Activated naive CD8-positive, alpha-beta T cell treated with anti-CD3 and anti-CD28 coated beads, Interleukin-2, amount 10 ng/mL, durations not matched to agents 7 days and 5 days (primary cell): ENCODE results near the gene ARID3C. TPM values are rescaled to one million over a fixed set of nuclear protein-coding genes. Genes with fewer than 3 reads are reported as not detected.
A peak's percentile ranks its signal among the peaks of the same experiment; 100 is the strongest.

Source experiments
- ATAC-seq: fragments of 150-1000 bp; cut with Tn5 transposase; one replicate; pipeline ENCODE4 v1.10.0; 2021; ENCODE audit warnings: low read depth, moderate library complexity
- POLR2A ChIA-PET: fragments of 350-600 bp; sonication (Branson Sonifier 250); formaldehyde crosslinking; loops from one replicate; lab custom pipeline; 2021; ENCODE audit warnings: antibody characterized with exemption; lab: Charles Lee
- DNase-seq: peaks from one replicate; pipeline ENCODE4 v3.0.0; 2021
- H3K27ac Mint-ChIP-seq: one replicate; pipeline ENCODE4 v1.8.0; 2022; ENCODE audit warnings: mild to moderate bottlenecking, mixed read lengths
- H3K27me3 Mint-ChIP-seq: one replicate; pipeline ENCODE4 v1.8.0; 2022; ENCODE audit warnings: mild to moderate bottlenecking, moderate library complexity, mixed read lengths
- H3K36me3 Mint-ChIP-seq: one replicate; pipeline ENCODE4 v1.8.0; 2021; ENCODE audit warnings: mild to moderate bottlenecking, mixed read lengths
- H3K4me1 Mint-ChIP-seq: one replicate; pipeline ENCODE4 v1.8.0; 2021; ENCODE audit warnings: mixed read lengths
- H3K4me3 Mint-ChIP-seq: one replicate; pipeline ENCODE4 v1.8.0; 2022; ENCODE audit warnings: mild to moderate bottlenecking, moderate library complexity, mixed read lengths
- H3K9me3 Mint-ChIP-seq: one replicate; pipeline ENCODE4 v1.8.0; 2021; ENCODE audit warnings: mixed read lengths
- total RNA-seq, 2 experiments: library from RNA; stranded (reverse); gene quantifications; one replicate each; pipeline ENCODE4 v1.2.3, GENCODE V29; 2021

Gene ARID3C
- total RNA-seq, 2 experiments from 2014 or later: not detected

GRCh38 chr9:34579808-34580163 lies 49.1 kb downstream of the ARID3C start:
- DNase-seq (no peak), ATAC-seq (no peak)
- H3K4me1 Mint-ChIP-seq: peaks cover 3% of the 10 kb centered on the region
- no peaks in the 10 kb centered on the region for H3K9me3 Mint-ChIP-seq
- H3K27me3 Mint-ChIP-seq: peaks cover 61% of the 10 kb centered on the region
- POLR2A ChIA-PET: no interaction called here
- no peak overlapping the region for H3K27ac Mint-ChIP-seq
- H3K4me3 Mint-ChIP-seq: no peak overlapping the region
- no peaks in the 10 kb centered on the region for H3K36me3 Mint-ChIP-seq

GRCh38 chr9:34579104-34579807 lies 49.6 kb downstream of the ARID3C start:
- ATAC-seq (no peak), DNase-seq (no peak)
- no peaks in the 10 kb centered on the region for H3K36me3 Mint-ChIP-seq
- no peak overlapping the region for H3K4me3 Mint-ChIP-seq
- no peaks in the 10 kb centered on the region for H3K9me3 Mint-ChIP-seq
- no peak overlapping the region for H3K27ac Mint-ChIP-seq
- POLR2A ChIA-PET: no interaction called here
- H3K27me3 Mint-ChIP-seq: peaks cover 57% of the 10 kb centered on the region
- H3K4me1 Mint-ChIP-seq: peaks cover 3% of the 10 kb centered on the region

DNA sequence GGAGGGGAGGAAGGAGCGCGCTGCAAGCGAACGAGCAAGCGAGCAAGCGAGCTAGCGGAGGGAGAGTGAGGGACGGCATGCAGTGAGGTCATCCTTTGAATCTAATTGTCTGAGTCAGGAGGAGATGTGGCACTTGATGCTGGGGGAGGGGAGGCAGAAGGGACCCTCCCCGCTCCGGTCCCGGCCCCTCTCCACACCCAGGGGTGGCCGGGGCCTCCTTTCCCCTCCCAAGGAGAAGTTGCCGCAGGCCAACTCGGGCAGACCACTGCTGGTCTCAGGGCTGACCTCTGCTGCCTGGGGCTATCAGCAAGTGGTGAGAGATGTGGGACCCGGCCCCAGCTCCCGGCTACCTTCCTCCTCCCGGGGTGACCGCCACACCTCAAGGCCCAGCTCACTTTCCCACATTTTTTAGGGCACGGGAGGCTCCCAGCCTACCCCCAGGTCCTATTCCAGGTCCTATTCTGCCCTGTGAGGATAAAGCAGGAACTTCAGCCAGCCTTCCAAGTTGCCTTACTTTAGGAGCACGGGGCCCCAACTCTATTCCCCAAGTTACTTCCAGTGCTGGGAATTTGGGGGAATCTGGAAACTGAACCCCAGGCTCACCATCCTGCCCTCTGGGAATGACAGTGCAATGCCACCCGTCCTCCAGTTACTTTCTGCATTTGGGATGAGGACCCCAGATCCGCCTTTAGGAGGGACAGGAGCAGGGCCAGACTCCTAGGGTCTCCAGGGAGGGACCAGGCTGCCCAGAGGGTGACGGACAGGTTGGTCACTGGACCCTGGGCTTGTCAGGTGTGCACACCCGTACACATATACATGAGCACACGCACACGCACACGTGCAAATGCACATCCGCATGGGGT lies 50.4 kb downstream of the ARID3C start:
- H3K4me3 Mint-ChIP-seq: no peak overlapping the region
- peaks cover 51% of the 10 kb centered on the region for H3K27me3 Mint-ChIP-seq
- DNase-seq: no peak
- H3K4me1 Mint-ChIP-seq: peaks cover 3% of the 10 kb centered on the region
- no peak for ATAC-seq
- no peaks in the 10 kb centered on the region for H3K9me3 Mint-ChIP-seq
- POLR2A ChIA-PET: no interaction called here
- H3K36me3 Mint-ChIP-seq: no peaks in the 10 kb centered on the region
- H3K27ac Mint-ChIP-seq: no peak overlapping the region

DNA sequence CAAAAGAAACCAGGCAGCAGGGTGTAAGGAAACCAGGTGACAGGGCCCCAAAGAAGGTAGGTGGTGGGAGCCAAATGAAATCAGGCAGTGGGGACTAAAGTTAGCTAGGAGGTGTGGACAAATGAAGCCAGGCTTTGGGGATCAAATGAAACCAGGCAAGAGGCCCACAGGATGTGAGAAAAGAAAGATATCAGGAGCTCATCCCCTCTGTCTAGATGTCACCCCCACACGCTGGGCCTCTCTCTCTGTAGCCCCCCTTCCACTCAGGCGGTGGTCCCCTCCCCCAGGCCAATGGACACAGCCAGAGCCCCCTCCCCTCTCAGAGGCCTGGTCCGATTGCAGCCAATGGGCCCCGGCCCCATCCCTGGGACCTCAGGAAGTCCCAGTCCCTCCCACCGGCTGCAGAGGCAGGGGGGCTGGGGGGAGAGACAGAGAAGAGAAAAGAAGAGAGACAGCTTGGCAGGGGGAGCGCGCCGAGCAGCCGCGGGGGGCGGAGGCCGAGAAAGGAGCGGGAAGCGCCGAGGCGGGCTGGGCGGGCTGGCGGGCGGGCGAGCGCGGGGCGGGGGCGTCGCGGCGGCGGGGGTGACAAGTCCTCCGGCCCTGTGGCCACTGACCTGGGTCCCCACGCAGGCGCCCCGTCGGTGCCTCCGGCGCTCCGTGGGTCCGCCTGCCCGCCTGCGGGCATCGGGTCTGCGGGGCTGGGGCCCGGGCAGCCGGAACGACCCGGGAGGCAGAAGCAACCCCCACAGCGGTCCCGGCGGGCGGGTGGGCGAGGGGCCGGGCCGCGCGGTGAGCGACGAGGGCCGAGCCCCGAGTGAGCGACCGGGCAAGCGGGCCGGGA lies 51.2 kb downstream of the ARID3C start:
- peaks cover 51% of the 10 kb centered on the region for H3K27me3 Mint-ChIP-seq
- no peaks in the 10 kb centered on the region for H3K36me3 Mint-ChIP-seq
- POLR2A ChIA-PET: no interaction called here
- H3K4me1 Mint-ChIP-seq: peaks cover 3% of the 10 kb centered on the region
- ATAC-seq (no peak), DNase-seq (no peak)
- H3K27ac Mint-ChIP-seq: no peak overlapping the region
- no peaks in the 10 kb centered on the region for H3K9me3 Mint-ChIP-seq
- peak overlapping the region; percentile 59 for H3K4me3 Mint-ChIP-seq

DNA sequence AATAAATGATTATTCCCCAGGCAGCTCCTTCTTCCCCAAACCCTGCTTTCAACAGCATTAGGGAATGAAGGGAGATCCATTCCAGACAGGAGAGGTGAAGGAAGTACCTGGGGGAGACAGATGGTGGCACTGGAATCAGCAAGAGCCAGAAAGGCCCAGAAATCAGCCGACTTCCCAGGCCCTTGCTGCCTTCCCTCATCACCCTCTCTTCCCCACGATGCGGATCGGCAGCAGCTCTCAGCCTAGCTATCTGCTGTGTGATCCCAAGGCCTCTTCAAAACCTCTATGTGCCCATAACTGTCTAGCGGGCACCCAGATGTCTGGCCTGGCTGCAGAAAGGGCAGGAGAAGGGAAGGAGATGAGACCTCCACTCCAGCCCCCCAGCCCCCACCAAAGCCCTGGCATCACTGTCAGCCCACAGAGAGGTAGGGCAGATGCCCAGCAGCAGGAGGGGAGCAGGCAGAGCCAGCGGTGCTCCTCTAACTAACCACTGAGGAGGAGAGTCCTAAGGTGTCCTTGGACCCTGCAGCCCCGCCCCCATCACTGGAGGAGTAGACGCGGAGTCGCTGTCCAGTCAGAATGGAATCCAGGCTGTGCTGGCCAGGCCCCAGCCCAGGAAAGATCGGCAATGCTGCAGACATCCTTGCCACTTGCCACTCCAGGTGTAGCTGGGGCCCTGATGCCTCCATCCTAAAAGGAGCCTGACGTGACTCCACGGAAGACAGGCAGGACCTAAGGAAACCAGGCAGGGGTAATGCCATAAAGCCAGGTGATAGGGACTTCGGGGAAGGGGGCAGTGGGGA lies 52.1 kb downstream of the ARID3C start:
- Mint-ChIP-seq H3K4me1 (peaks cover 3% of the 10 kb centered on the region), H3K4me3 (no peak overlapping the region), H3K27me3 (peaks cover 49% of the 10 kb centered on the region), H3K27ac (no peak overlapping the region), H3K36me3 (no peaks in the 10 kb centered on the region), H3K9me3 (no peaks in the 10 kb centered on the region)
- POLR2A ChIA-PET: no interaction called here
- ATAC-seq (no peak), DNase-seq (no peak)

DNA sequence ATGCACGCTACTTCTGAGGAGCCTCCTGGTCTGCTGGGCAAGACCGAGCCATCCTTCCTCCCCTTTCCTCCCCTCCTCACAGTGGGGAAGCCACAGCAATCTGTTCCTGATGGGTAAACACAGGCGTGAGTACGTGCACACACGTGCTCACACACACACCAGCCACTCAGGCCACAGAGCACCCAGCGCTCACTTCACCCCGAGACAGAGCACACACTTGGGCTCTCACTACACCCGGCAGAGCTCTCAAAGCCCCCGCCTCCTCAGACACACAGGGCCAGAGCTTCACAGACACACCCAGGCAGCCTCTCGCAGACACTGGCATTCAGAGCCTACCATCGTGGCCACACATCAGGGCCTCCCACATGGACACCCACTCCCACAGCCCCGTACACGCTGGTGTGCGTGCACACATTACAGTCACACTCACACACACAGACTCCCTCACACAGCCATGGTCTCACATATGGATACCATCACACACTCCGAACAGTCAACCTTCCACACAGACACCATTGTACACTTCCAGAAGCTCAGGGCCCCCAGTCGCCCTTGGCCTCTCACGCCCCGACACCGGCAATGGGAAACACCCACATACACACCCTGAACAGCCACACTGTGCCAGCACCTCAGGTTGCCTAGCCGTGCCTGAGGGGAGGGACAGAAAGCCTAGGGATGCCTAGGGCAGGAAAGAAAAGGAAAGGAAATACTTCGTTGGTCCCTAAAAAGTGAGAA lies 52.8 kb downstream of the ARID3C start:
- H3K4me1 Mint-ChIP-seq: peaks cover 3% of the 10 kb centered on the region
- no peak overlapping the region for H3K4me3 Mint-ChIP-seq
- H3K27me3 Mint-ChIP-seq: peaks cover 46% of the 10 kb centered on the region
- POLR2A ChIA-PET: no interaction called here
- no peaks in the 10 kb centered on the region for H3K9me3 Mint-ChIP-seq
- ATAC-seq: no peak
- H3K36me3 Mint-ChIP-seq: no peaks in the 10 kb centered on the region
- DNase-seq: no peak
- H3K27ac Mint-ChIP-seq: no peak overlapping the region

DNA sequence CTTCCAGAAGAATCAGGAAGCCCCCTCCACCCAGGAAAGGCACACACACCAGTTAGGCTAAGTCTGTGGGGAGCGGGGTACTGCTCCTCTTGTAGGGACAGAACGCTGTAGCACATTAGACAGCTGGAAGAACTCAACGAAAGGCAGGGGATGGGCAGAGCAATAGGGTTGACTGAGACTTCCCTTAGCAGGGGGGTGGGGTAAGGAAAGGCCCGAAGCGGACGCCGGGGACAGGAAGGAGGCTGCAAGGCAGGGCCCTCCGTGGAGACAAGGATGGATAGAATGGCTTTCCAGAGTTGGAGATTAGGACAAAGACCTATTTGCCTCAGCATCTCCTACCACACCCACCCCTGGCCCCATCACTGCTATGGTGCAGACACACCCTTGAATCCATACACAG lies 53.6 kb downstream of the ARID3C start:
- Mint-ChIP-seq H3K27me3 (peaks cover 39% of the 10 kb centered on the region), H3K9me3 (no peaks in the 10 kb centered on the region), H3K36me3 (no peaks in the 10 kb centered on the region), H3K27ac (no peak overlapping the region), H3K4me3 (no peak overlapping the region), H3K4me1 (peaks cover 3% of the 10 kb centered on the region)
- ATAC-seq (no peak), DNase-seq (no peak)
- POLR2A ChIA-PET: no interaction called here

GRCh38 chr9:34574571-34574970 lies 54.3 kb downstream of the ARID3C start:
- ATAC-seq (no peak), DNase-seq (no peak)
- Mint-ChIP-seq H3K9me3 (no peaks in the 10 kb centered on the region), H3K4me1 (peaks cover 3% of the 10 kb centered on the region), H3K36me3 (no peaks in the 10 kb centered on the region), H3K4me3 (no peak overlapping the region), H3K27ac (no peak overlapping the region), H3K27me3 (peaks cover 37% of the 10 kb centered on the region)
- POLR2A ChIA-PET: no interaction called here

GRCh38 chr9:34573599-34574325 lies 55.1 kb downstream of the ARID3C start:
- H3K4me3 Mint-ChIP-seq: no peak overlapping the region
- H3K27me3 Mint-ChIP-seq: peaks cover 30% of the 10 kb centered on the region
- ATAC-seq (no peak), DNase-seq (no peak)
- no peaks in the 10 kb centered on the region for H3K36me3 Mint-ChIP-seq
- no peak overlapping the region for H3K27ac Mint-ChIP-seq
- POLR2A ChIA-PET: no interaction called here
- H3K4me1 Mint-ChIP-seq: peaks cover 1% of the 10 kb centered on the region
- H3K9me3 Mint-ChIP-seq: no peaks in the 10 kb centered on the region

GRCh38 chr9:34572628-34573027 lies 56.2 kb downstream of the ARID3C start:
- Mint-ChIP-seq H3K36me3 (no peaks in the 10 kb centered on the region), H3K27me3 (peaks cover 28% of the 10 kb centered on the region)

GRCh38 chr9:34572092-34572491 lies 56.8 kb downstream of the ARID3C start:
- Mint-ChIP-seq H3K4me1 (no peaks in the 10 kb centered on the region), H3K36me3 (no peaks in the 10 kb centered on the region), H3K27ac (no peak overlapping the region), H3K4me3 (no peak overlapping the region), H3K9me3 (no peaks in the 10 kb centered on the region), H3K27me3 (peaks cover 23% of the 10 kb centered on the region)
- POLR2A ChIA-PET: no interaction called here
- DNase-seq (no peak), ATAC-seq (no peak)

More at GRCh38 chr9:34572628-34573027, 56.2 kb downstream of the ARID3C start:
- ATAC-seq: no peak
- no peak for DNase-seq
- Mint-ChIP-seq H3K4me3 (no peak overlapping the region), H3K27ac (no peak overlapping the region), H3K9me3 (no peaks in the 10 kb centered on the region), H3K4me1 (peaks cover 1% of the 10 kb centered on the region)
- POLR2A ChIA-PET: no interaction called here

GRCh38 chr9:34571481-34571810 lies 57.4 kb downstream of the ARID3C start:
- peaks cover 19% of the 10 kb centered on the region for H3K27me3 Mint-ChIP-seq
- H3K4me3 Mint-ChIP-seq: no peak overlapping the region
- H3K27ac Mint-ChIP-seq: no peak overlapping the region
- no peak for ATAC-seq
- no peaks in the 10 kb centered on the region for H3K36me3 Mint-ChIP-seq
- no peaks in the 10 kb centered on the region for H3K4me1 Mint-ChIP-seq
- H3K9me3 Mint-ChIP-seq: no peaks in the 10 kb centered on the region
- no peak for DNase-seq
- POLR2A ChIA-PET: no interaction called here
